GM12801 (cell line): ENCODE data around the gene EFHC1.

Experiments
- TF ChIP-seq, protein P1 (sequence below): IDR thresholded peaks from one replicate; pipeline ENCODE4 v1.5.1; 2011; ENCODE audit warnings: control low read depth; ENCODE audit not compliant: insufficient read length; ENCODE audit errors: extremely low read depth

Gene EFHC1

GRCh38 chr6:52422156-52422555 is 2.0 kb downstream of the EFHC1 start:
- TF ChIP-seq, protein P1, sequence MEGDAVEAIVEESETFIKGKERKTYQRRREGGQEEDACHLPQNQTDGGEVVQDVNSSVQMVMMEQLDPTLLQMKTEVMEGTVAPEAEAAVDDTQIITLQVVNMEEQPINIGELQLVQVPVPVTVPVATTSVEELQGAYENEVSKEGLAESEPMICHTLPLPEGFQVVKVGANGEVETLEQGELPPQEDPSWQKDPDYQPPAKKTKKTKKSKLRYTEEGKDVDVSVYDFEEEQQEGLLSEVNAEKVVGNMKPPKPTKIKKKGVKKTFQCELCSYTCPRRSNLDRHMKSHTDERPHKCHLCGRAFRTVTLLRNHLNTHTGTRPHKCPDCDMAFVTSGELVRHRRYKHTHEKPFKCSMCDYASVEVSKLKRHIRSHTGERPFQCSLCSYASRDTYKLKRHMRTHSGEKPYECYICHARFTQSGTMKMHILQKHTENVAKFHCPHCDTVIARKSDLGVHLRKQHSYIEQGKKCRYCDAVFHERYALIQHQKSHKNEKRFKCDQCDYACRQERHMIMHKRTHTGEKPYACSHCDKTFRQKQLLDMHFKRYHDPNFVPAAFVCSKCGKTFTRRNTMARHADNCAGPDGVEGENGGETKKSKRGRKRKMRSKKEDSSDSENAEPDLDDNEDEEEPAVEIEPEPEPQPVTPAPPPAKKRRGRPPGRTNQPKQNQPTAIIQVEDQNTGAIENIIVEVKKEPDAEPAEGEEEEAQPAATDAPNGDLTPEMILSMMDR, result no peak

DNA sequence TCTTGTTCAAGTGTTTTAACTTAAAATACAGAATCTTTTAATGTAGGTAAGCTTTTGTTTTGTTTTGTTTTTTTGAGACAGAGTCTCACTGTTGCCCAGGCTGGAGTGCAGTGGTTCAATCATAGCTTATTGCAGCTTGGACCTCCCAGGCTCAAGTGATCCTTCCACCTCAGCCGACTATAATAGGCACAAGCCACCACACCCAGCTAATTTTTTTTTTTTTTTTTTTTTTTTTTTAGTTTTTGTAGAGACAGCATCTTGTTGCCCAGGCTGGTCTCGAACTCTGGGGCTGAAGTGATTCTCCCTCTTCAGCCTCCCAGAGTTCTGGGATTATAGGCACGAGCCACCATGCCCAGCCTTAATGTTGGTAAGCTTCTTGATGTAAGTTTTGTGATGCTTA is 3.3 kb downstream of the EFHC1 start:
- TF ChIP-seq, protein P1, result no peak

- TF ChIP-seq, protein P1, result no peak
Measured at GRCh38 chr6:52423971-52424381, 3.8 kb downstream of the EFHC1 start.

- TF ChIP-seq, protein P1, result no peak
Measured at GRCh38 chr6:52424513-52424912, 4.4 kb downstream of the EFHC1 start.

- TF ChIP-seq, protein P1, result no peak
Measured at GRCh38 chr6:52426667-52427066, 6.5 kb downstream of the EFHC1 start.

DNA sequence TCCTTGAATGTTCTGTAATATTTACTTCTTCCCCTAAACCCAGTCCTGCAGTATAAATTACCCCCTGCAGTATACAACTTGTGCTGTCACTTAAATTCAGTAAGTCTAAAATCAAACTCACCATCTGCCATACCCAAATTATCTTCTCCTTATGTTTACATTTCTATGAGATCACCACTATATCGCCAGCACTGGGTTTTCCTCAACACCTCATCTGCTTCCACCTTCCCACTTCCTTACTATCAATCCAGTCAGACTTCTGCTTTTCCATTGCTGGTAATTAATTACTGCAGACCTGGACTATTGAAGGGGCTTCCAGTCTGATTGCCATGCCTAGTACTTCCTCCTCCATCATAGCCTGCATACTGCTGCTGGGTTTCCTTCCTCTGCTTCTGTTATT is 15.2 kb downstream of the EFHC1 start:
- TF ChIP-seq, protein P1, result no peak

- TF ChIP-seq, protein P1, result no peak
Measured at GRCh38 chr6:52438926-52439325, 18.8 kb downstream of the EFHC1 start.

DNA sequence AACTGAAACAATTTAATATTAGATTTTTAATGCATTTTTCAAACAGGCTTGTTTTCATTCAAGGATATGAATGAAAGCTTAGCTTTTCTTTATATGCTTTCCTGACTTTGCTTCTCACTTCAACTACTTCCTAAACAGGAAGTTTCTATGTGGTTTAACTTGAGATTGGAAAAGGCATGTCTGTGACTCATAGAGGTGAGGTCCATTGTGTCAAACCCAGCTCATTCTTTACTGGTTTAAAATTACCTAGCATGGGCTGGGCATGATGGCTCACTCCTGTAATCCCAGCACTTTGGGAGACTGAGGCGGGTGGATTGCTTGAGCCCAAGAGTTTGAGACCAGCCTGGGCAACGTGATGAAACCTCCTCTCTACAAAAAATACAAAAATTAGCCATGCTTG is 34.4 kb downstream of the EFHC1 start:
- TF ChIP-seq, protein P1, result no peak
